Thyroid gland (tissue), 4 donors: Measurements from ENCODE around the gene PROC.

ENCODE experiments used
- POLR2A ChIP-seq, 2 donors: fragments of 450-650 bp; IDR thresholded peaks; one replicate each; pipeline ENCODE4 v1.6.1; 2017; ENCODE audit warnings: antibody characterized with exemption in 2 of 2, mild to moderate bottlenecking in 2 of 2, moderate library complexity in 1 of 2
- TF ChIP-seq, protein P1 (sequence below), 6 experiments: fragments of 200-600 bp in 3 of 6; fragments of 450-650 bp in 3 of 6; sonication (generic) in 3 of 6; IDR thresholded peaks; one replicate each; pipeline ENCODE4 v1.5.1; 2016 to 2019; ENCODE audit warnings: antibody characterized with exemption in 6 of 6, mild to moderate bottlenecking in 2 of 6, inconsistent platforms in 1 of 6, moderate library complexity in 1 of 6

DNA sequence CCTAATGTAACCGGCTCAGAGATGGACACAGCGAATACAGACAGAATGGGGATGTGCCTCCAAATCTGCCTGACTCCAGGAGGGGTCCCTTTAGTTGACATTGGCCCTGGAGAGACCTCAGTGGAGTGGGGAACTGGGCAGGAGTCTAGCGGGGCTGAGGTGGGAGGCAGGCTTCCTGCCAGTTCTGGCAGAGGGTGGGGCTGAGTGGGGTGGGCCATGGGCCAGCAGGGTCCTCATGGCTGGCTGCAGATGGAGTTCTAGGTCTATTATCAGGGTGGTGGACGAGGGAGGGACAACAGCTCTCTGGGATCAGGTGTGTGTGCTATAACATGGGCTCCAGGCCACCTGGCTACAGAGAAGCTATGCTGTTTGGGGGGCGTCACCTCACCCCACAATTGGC, 21.1 kb downstream of the PROC start:
- TF ChIP-seq, protein P1, sequence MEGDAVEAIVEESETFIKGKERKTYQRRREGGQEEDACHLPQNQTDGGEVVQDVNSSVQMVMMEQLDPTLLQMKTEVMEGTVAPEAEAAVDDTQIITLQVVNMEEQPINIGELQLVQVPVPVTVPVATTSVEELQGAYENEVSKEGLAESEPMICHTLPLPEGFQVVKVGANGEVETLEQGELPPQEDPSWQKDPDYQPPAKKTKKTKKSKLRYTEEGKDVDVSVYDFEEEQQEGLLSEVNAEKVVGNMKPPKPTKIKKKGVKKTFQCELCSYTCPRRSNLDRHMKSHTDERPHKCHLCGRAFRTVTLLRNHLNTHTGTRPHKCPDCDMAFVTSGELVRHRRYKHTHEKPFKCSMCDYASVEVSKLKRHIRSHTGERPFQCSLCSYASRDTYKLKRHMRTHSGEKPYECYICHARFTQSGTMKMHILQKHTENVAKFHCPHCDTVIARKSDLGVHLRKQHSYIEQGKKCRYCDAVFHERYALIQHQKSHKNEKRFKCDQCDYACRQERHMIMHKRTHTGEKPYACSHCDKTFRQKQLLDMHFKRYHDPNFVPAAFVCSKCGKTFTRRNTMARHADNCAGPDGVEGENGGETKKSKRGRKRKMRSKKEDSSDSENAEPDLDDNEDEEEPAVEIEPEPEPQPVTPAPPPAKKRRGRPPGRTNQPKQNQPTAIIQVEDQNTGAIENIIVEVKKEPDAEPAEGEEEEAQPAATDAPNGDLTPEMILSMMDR (IDR thresholded peaks at IDR 0.05), result no peak
- no peak for TF ChIP-seq POLR2A (IDR thresholded peaks at IDR 0.05)
